ENCODE measurements around the gene OFD1.

OFD1 gene

DNA sequence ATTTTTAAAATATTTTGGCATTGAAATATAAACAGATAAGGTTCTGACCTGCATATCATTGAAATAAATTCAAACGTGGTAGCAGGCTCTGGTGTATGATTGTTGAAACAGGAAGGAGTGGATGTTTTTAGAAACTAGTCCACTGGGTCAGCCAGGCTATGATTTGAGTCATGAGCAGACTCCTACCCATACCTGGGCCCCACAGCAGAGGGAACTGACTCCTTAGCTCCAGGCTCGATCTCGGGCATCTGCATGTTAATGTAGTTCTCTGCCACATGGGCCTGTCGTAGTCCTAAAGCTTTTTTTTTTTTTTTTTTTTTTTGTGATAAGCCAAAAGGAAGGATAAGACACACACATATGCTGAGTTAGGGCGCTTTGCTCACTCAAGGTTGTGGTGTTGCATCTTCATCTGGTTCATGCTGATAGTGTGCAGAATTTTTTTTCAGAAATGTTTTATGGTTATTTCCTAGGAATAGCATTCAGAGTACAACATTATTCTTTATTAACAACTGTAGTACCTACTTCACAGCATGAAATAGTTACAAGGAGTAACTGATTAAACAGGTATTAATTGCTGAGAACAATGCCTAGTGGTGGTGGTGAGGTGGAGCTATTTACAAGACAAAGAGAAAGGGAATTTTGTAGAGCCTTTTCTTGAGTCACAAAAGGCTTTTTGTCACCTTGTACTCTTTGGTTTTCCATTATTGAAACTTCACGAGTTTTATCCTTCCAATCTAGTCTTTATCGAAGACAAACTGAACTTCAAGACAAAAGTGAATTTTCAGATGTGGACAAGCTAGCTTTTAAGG lies 27.3 kb downstream of the OFD1 start:
- peak; percentile 78 for DNase-seq (ENCODE audit: low read depth)

DNA sequence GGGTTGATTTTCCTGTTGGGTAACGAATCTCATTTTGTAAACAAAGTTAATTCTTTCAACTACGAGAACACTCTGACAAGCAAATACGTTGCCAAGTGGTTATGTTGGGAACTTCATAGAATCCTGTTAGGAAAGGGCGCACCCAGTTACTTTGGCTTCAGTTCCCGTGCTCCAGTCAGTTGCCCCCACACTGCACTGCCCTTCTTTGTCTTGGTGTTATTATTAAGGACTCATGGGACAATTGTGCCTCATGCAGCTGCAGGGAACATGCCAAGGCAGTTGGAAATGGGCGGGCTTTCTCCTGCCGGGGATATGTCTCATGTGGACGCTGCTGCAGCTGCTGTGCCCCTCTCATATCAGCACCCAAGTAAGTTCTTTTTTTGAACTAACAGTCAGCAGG lies 28.9 kb downstream of the OFD1 start:
- no peak overlapping the region for H3K4me3 ChIP-seq (ENCODE audit: low read depth, low read length)
- TF ChIP-seq, protein P1, sequence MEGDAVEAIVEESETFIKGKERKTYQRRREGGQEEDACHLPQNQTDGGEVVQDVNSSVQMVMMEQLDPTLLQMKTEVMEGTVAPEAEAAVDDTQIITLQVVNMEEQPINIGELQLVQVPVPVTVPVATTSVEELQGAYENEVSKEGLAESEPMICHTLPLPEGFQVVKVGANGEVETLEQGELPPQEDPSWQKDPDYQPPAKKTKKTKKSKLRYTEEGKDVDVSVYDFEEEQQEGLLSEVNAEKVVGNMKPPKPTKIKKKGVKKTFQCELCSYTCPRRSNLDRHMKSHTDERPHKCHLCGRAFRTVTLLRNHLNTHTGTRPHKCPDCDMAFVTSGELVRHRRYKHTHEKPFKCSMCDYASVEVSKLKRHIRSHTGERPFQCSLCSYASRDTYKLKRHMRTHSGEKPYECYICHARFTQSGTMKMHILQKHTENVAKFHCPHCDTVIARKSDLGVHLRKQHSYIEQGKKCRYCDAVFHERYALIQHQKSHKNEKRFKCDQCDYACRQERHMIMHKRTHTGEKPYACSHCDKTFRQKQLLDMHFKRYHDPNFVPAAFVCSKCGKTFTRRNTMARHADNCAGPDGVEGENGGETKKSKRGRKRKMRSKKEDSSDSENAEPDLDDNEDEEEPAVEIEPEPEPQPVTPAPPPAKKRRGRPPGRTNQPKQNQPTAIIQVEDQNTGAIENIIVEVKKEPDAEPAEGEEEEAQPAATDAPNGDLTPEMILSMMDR (IDR thresholded peaks at IDR 0.05; ENCODE audit: insufficient read depth, low read depth, low read length, missing control alignments) = no peak
- no peak for DNase-seq (ENCODE audit: low read depth)

More for the DNA sequence above, 27.3 kb downstream of the OFD1 start:
- TF ChIP-seq, protein P1 (IDR thresholded peaks at IDR 0.05; ENCODE audit: insufficient read depth, low read depth, low read length, missing control alignments) = no peak
- no peak overlapping the region for H3K4me3 ChIP-seq (ENCODE audit: low read depth, low read length)

DNA sequence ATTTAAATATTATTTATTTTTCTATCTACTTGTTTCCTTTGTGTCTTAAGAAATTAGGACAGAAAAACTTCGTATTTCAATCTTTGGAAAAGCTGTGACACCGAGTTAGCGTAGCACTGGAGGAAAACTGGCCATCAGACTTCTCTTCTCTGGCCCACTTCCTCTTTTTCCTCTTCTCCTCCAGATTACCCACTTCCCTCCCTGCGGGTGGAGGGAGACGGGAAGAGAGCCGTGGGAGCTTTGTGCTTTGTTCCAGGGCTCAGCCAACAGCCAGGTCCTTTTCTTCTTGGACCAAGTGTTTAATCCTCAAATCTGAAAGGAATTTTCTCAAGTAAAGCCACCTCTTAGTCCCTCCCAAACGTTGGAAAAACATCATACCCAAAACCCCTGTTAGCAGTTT lies 29.7 kb downstream of the OFD1 start:
- H3K4me3 ChIP-seq (ENCODE audit: low read depth, low read length) = no peak overlapping the region
- no peak for DNase-seq (ENCODE audit: low read depth)
- TF ChIP-seq, protein P1 (IDR thresholded peaks at IDR 0.05; ENCODE audit: insufficient read depth, low read depth, low read length, missing control alignments) = no peak

DNA sequence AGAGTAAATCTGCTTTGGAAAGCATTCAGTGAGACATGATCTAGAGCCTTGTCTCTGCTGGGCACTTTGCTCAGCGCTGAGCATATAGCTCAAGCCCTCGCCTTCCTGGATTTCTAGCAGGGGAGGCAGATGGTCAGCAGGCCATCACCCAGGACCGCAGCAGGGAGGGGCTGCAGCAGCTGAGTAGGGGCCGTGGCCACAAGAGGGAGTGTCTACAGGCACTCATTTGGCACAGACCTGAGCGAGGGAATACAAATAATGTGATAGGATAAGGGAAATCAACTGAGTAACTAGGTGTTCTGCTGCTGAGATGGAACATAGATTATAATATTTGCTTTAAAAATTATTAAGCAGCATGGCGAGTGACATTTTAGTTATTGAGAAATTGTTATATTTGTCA lies 30.2 kb downstream of the OFD1 start:
- TF ChIP-seq, protein P1 (IDR thresholded peaks at IDR 0.05; ENCODE audit: insufficient read depth, low read depth, low read length, missing control alignments) = no peak
- no peak for DNase-seq (ENCODE audit: low read depth)
- H3K4me3 ChIP-seq (ENCODE audit: low read depth, low read length) = no peak overlapping the region

DNA sequence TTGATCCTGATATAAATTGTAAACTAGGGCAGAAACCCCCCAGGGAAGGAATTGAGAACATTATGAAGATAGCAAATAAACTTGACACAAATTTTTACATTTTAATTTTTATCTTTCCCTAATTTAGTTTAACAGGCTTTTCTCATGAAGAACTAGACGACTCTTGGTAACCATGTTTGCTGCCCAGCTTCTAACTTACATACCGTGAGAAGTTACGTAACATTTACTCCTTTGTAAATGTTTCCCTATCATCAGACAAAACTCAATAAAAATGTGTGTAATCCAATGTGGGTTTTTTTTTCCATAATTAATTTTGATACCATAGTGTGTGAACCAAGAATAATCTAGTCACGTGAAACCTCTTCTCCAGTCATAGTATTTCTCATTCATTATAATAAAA lies 34.4 kb downstream of the OFD1 start:
- H3K4me3 ChIP-seq (ENCODE audit: low read depth, low read length) = no peak overlapping the region
- DNase-seq (ENCODE audit: low read depth) = no peak
- TF ChIP-seq, protein P1 (IDR thresholded peaks at IDR 0.05; ENCODE audit: insufficient read depth, low read depth, low read length, missing control alignments) = no peak

DNA sequence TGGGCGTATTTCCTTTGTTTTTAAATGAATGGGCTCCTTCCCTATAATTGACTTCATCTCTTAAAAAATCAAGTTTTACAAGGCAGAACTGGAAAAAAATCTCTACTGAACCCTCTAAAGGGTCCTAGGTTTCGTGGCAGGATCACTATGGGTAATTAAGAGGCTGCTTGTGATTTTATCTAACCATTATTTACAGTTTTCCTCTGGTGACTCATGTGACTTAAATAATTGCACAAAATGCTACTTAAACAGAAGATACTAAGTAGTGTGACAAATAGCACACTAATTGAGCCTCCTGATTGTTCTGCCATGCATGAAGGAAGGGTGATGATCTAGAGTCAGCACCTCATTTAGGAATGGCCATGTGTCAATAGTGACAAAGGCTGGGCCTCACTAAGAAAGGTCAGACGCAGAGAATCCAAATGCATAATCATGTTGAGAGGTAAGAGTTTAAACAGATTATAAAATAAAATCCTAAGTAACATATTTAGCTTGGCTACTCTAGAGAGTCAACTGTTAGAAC lies 35.5 kb downstream of the OFD1 start:
- H3K4me3 ChIP-seq (ENCODE audit: low read depth, low read length) = no peak overlapping the region
- TF ChIP-seq, protein P1 (IDR thresholded peaks at IDR 0.05; ENCODE audit: insufficient read depth, low read depth, low read length, missing control alignments) = no peak
- no peak for DNase-seq (ENCODE audit: low read depth)
